Osteoblast (primary cell): ENCODE results near the gene ABHD12. TPM values are rescaled to one million over a fixed set of nuclear protein-coding genes. Genes with fewer than 3 reads are reported as not detected.

ENCODE experiments used
- DNase-seq: peaks from one replicate; pipeline ENCODE4 v3.0.0; 2011; ENCODE audit warnings: low spot score, mixed read lengths; ENCODE audit not compliant: insufficient read length; ENCODE audit errors: missing footprints
- H2AFZ ChIP-seq: 2 replicates; pipeline ENCODE4 v1.6.0; 2011; ENCODE audit warnings: mild to moderate bottlenecking, low read length
- H3K27ac ChIP-seq: 2 replicates; pipeline ENCODE4 v1.5.1; 2011; ENCODE audit warnings: mild to moderate bottlenecking, low read depth, low read length, moderate library complexity
- H3K27me3 ChIP-seq: 2 replicates; pipeline ENCODE4 v1.6.0; 2012; ENCODE audit warnings: mild to moderate bottlenecking, control low read depth, inconsistent platforms, low read length, moderate library complexity; ENCODE audit not compliant: insufficient read depth
- H3K36me3 ChIP-seq: 2 replicates; pipeline ENCODE4 v1.5.1; 2011; ENCODE audit warnings: mild to moderate bottlenecking, low read length, control low read depth, moderate library complexity; ENCODE audit not compliant: insufficient read depth
- H3K4me1 ChIP-seq: 2 replicates; pipeline ENCODE4 v1.5.1; 2011; ENCODE audit warnings: mild to moderate bottlenecking, low read length, control low read depth, moderate library complexity; ENCODE audit not compliant: insufficient read depth
- H3K4me2 ChIP-seq: 2 replicates; pipeline ENCODE4 v1.6.0; 2011; ENCODE audit warnings: mild to moderate bottlenecking, low read length; ENCODE audit not compliant: insufficient read depth
- H3K4me3 ChIP-seq: fragments of 200-600 bp; sonication (generic); 3 replicates; pipeline ENCODE4 v1.5.1; 2012; ENCODE audit warnings: mild to moderate bottlenecking, low read length, inconsistent platforms; ENCODE audit not compliant: insufficient read depth
- H3K79me2 ChIP-seq: 2 replicates; pipeline ENCODE4 v1.6.0; 2012; ENCODE audit warnings: mild to moderate bottlenecking, low read length, control low read depth, inconsistent platforms; ENCODE audit not compliant: insufficient read depth
- H3K9me3 ChIP-seq: 2 replicates; pipeline ENCODE4 v1.5.1; 2011; ENCODE audit warnings: low read depth, low read length, control low read depth
- H4K20me1 ChIP-seq: 2 replicates; pipeline ENCODE4 v1.6.0; 2012; ENCODE audit warnings: mild to moderate bottlenecking, low read length, control low read depth; ENCODE audit not compliant: insufficient read depth
- total RNA-seq: library from RNA; depleted of rRNA; stranded (reverse); fragments of >200 nt; gene quantifications from 2 replicates; pipeline ENCODE4 v1.2.3, GENCODE V29; 2012
- TF ChIP-seq, protein P1 (sequence below): IDR thresholded peaks from 2 replicates; pipeline ENCODE4 v1.5.1; 2011; ENCODE audit warnings: mild to moderate bottlenecking, low read depth, low read length, moderate library complexity; ENCODE audit errors: extremely low read depth

The ABHD12 gene
- total RNA-seq, 1 donor, result 29.7 TPM

DNA sequence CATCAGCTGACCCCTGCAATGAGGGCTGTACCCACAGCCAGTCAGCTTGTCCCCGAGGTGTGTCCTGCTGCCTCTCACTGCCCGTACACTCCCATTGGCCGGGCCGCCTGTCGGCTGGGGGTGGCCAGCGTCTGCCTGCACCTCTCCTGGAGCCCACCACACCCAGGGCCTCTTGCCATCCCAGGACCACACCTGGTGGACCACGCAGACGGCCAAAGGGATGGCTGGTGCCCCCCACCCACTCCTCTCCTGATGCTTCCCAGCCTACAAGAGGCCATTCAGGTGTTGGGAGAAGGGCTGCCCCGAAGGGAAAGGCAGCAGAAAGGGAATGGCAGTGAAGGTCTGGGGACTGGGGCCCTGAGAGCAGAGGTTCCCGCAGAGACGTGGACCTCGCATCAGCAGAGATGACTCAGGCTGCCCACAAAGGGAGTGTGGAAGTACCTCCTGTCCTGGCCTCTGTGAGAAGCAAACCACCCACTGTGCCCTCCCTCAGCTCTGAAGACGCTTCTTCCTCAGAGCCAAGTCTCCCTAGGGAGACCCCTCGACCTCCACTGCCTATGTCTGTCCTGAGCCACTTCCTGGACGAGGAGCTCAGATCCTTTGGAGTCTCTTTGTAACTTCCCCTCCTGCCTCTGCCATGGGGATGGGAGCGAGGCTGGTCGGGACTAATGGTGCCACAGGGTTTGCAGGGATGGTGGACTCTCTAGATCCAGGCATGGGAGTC is 81.8 kb downstream of the ABHD12 start:
- H3K4me1 ChIP-seq, result peaks cover 31% of the 10 kb centered on the region
- no peaks in the 10 kb centered on the region for H3K79me2 ChIP-seq
- TF ChIP-seq, protein P1, sequence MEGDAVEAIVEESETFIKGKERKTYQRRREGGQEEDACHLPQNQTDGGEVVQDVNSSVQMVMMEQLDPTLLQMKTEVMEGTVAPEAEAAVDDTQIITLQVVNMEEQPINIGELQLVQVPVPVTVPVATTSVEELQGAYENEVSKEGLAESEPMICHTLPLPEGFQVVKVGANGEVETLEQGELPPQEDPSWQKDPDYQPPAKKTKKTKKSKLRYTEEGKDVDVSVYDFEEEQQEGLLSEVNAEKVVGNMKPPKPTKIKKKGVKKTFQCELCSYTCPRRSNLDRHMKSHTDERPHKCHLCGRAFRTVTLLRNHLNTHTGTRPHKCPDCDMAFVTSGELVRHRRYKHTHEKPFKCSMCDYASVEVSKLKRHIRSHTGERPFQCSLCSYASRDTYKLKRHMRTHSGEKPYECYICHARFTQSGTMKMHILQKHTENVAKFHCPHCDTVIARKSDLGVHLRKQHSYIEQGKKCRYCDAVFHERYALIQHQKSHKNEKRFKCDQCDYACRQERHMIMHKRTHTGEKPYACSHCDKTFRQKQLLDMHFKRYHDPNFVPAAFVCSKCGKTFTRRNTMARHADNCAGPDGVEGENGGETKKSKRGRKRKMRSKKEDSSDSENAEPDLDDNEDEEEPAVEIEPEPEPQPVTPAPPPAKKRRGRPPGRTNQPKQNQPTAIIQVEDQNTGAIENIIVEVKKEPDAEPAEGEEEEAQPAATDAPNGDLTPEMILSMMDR, result no peak
- DNase-seq, result peak; percentile 93
- peaks cover 13% of the 10 kb centered on the region for H3K36me3 ChIP-seq
- no peaks in the 10 kb centered on the region for H3K9me3 ChIP-seq
- H4K20me1 ChIP-seq, result no peaks in the 10 kb centered on the region
- H3K27ac ChIP-seq, result peak overlapping the region; percentile 95
- peak overlapping the region; percentile 22 for H2AFZ ChIP-seq
- peak overlapping the region; percentile 91 for H3K4me2 ChIP-seq
- H3K27me3 ChIP-seq, result no peaks in the 10 kb centered on the region
- peak overlapping the region; percentile 59 for H3K4me3 ChIP-seq

DNA sequence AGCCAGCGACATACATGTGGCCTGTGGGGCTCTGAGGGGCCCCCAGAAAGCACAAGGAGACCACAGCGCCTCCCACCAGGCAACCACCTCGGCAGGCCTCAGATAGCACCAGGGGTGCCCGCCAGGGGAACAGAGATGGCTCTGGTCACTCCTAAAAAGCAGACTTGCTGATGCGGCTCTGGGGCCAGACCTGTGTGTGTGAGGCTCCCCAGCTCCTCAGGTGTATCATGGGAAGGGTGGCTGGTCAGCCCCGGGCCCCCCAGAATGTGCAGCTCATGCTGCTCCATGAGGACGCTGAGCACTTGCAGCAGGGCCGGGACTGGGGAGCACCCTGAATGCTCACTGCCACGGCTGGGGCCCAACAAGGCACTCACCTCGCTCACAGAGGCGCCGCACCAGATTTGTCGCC is 82.5 kb downstream of the ABHD12 start:
- no peak overlapping the region for H3K4me2 ChIP-seq
- H3K9me3 ChIP-seq, result no peaks in the 10 kb centered on the region
- no peak overlapping the region for H2AFZ ChIP-seq
- H3K36me3 ChIP-seq, result peaks cover 18% of the 10 kb centered on the region
- no peak overlapping the region for H3K4me3 ChIP-seq
- H3K27me3 ChIP-seq, result no peaks in the 10 kb centered on the region
- TF ChIP-seq, protein P1, result no peak
- no peak for DNase-seq
- H3K79me2 ChIP-seq, result no peaks in the 10 kb centered on the region
- H3K27ac ChIP-seq, result peak overlapping the region; percentile 95
- H3K4me1 ChIP-seq, result peaks cover 31% of the 10 kb centered on the region
- H4K20me1 ChIP-seq, result no peaks in the 10 kb centered on the region

DNA sequence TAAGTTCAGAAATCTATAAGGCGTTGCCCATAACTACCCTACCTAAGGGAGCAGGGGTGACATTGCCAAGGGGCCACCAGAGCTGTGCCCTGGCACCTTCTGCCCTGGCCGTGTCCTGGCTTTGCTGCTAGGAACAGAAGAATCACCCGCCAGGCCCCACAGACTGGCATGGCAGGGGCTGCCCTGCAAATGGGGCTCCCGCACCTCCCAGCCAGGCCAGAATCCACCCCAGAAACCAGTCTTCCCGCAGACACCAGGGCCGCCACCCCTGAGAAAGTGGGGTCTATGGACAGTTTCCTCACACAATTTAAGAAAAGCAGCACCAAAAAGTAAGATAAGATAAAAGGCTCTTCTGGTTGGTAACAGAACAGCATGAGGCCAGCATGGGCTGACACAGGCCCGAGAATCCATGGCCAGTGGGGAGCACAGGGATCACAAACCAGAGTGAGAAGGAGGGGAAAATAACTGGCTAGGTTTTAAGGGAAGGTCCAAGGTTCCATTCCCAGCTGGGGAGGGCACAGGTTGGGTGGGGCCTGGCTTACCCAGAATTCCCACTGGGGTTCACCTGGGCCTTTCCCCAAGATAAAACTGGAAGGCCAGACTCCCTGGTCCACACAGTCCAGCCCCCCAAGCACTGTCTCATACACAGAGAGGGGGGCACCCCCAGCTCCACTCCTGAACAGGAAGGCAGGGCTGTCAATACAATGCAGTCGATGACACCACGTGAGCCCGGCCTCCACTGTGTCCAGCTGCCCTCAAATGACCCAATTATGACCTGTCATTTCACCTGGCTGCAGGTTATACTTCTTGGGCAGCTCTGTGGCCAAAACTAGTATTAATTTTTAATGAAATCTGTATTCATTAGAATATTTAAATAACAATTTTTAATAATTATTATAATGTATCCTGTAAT is 83.4 kb downstream of the ABHD12 start:
- TF ChIP-seq, protein P1, result no peak
- no peaks in the 10 kb centered on the region for H3K9me3 ChIP-seq
- no peak overlapping the region for H3K27ac ChIP-seq
- no peaks in the 10 kb centered on the region for H4K20me1 ChIP-seq
- no peak overlapping the region for H3K4me2 ChIP-seq
- no peak overlapping the region for H3K4me3 ChIP-seq
- H3K4me1 ChIP-seq, result peaks cover 31% of the 10 kb centered on the region
- peak; percentile 49 for DNase-seq
- H3K27me3 ChIP-seq, result no peaks in the 10 kb centered on the region
- H3K79me2 ChIP-seq, result no peaks in the 10 kb centered on the region
- H2AFZ ChIP-seq, result no peak overlapping the region
- peaks cover 22% of the 10 kb centered on the region for H3K36me3 ChIP-seq
